ENCODE measurements around the gene FAM181A. TPM values are rescaled to one million over a fixed set of nuclear protein-coding genes. Genes with fewer than 3 reads are reported as not detected.

FAM181A gene
- total RNA-seq, 1 experiment from 2014 or later = not detected

DNA sequence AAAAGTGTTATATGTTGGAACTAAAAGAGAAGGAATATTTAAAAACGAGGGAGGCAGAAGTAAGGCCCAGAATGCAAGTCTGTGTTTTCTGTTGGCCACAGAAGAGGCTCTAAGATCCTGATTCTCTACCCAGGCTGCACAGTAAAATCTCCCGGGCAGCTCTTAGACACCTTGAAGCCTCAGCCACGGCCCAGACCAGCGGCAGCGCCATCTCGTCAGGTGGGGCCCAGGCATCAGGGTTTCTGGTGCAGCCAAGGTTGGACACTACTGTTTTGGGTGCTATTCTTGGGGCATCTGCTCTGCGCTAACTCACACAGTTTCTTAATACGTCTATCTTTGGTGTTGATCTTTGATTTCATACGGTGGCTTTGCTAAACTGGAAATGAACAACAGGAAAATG is 16.8 kb downstream of the FAM181A start:
- H3K4me3 Mint-ChIP-seq = no peak overlapping the region
- H2AFZ ChIP-seq (ENCODE audit: low read length) = no peak overlapping the region
- H3K27me3 Mint-ChIP-seq (ENCODE audit: low read depth) = peaks cover 16% of the 10 kb centered on the region
- H3T11ph ChIP-seq (ENCODE audit: low read length) = no peak overlapping the region
- H3K9me3 Mint-ChIP-seq = no peaks in the 10 kb centered on the region
- H3K23me2 ChIP-seq (ENCODE audit: insufficient read length, low read depth, low read length, poor library complexity, severe bottlenecking) = no peaks in the 10 kb centered on the region
- no peak overlapping the region for H3K27ac Mint-ChIP-seq
- H4K8ac ChIP-seq (replicated peaks; ENCODE audit: insufficient read length, low read depth, low read length) = no peak overlapping the region
- H3K79me1 ChIP-seq (ENCODE audit: insufficient read depth, low read depth, low read length, poor library complexity, severe bottlenecking) = no peaks in the 10 kb centered on the region
- H2BK120ac ChIP-seq (ENCODE audit: low read depth, low read length, poor library complexity, severe bottlenecking) = no peak overlapping the region
- no peak overlapping the region for H4K91ac ChIP-seq (ENCODE audit: insufficient read length, low read depth, low read length)
- no peaks in the 10 kb centered on the region for H4K20me1 ChIP-seq (ENCODE audit: control insufficient read depth, insufficient read depth, insufficient read length)
- H3K18ac ChIP-seq (ENCODE audit: insufficient read length, low read depth, low read length) = no peak overlapping the region
- no peak overlapping the region for H3K56ac ChIP-seq (ENCODE audit: insufficient read length, low read depth, low read length)
- H3K4me2 ChIP-seq (ENCODE audit: insufficient read depth, insufficient read length, low read length) = no peak overlapping the region
- H2BK5ac ChIP-seq (ENCODE audit: insufficient read length, low read length) = no peak overlapping the region
- H3K27ac ChIP-seq (ENCODE audit: insufficient read length, low read depth, low read length) = no peak overlapping the region
- H2BK20ac ChIP-seq (ENCODE audit: low read depth, low read length, poor library complexity, severe bottlenecking) = no peak overlapping the region
- WGBS (ENCODE audit: extremely low coverage, insufficient read length, low lambda C conversion rate) = no CpG with 5 or more reads among the region's 9 CpGs
- no peak for DNase-seq
- H2BK15ac ChIP-seq (ENCODE audit: low read depth, low read length) = no peak overlapping the region
- H2AK5ac ChIP-seq (ENCODE audit: insufficient read length, low read length) = no peak overlapping the region
- TF ChIP-seq CTCF (conservative IDR thresholded peaks at IDR 0.05) = no peak
- H3K9ac ChIP-seq (ENCODE audit: extremely low read depth, insufficient read length, low read length) = no peak overlapping the region
- no peaks in the 10 kb centered on the region for H3K9me3 ChIP-seq (ENCODE audit: control insufficient read depth, low read depth, low read length)
- H3K4ac ChIP-seq (ENCODE audit: low read depth, low read length) = no peak overlapping the region
- no peak overlapping the region for H3K23ac ChIP-seq (ENCODE audit: insufficient read length, low read depth, low read length)
- H2BK12ac ChIP-seq (ENCODE audit: insufficient read length, low read depth, low read length) = no peak overlapping the region
- no peak overlapping the region for H4K5ac ChIP-seq (ENCODE audit: insufficient read length, low read depth, low read length)
- no peak overlapping the region for H3K14ac ChIP-seq (ENCODE audit: insufficient read depth, low read length)
- no peaks in the 10 kb centered on the region for H3K79me2 ChIP-seq (ENCODE audit: insufficient read depth, low read length)
- peaks cover 17 to 24% of the 10 kb centered on the region in 2 experiments for H3K4me1 Mint-ChIP-seq
- no peaks in the 10 kb centered on the region; the same call in 1 of the 2 replicates for H3K27me3 ChIP-seq (ENCODE audit: insufficient read depth, low read length)
- no peaks in the 10 kb centered on the region; the same call in 1 of the 2 replicates for H3K4me1 ChIP-seq (ENCODE audit: insufficient read depth, low read length)
- H3K36me3 Mint-ChIP-seq (ENCODE audit: insufficient read depth in 1 of 3, low read depth in 3 of 3) = no peaks in the 10 kb centered on the region

Data from H9 (cell line).